HG03175 (cell line): ENCODE data around the gene PSMD11.

ENCODE experiments used
- ATAC-seq: cut with Tn5 transposase; IDR thresholded peaks from one replicate; pipeline ENCODE4 v1.9.1; 2021; ENCODE audit warnings: mild to moderate bottlenecking, moderate library complexity; ENCODE audit not compliant: unreplicated experiment

PSMD11 gene

GRCh38 chr17:32527146-32527545, 82.8 kb downstream of the PSMD11 start:
- ATAC-seq: no peak

- no peak for ATAC-seq
These were observed 84.5 kb downstream of the PSMD11 start for GRCh38 chr17:32528825-32529224.

GRCh38 chr17:32529604-32530003, 85.3 kb downstream of the PSMD11 start:
- ATAC-seq: no peak
